ENCODE data around the gene CHD9NB.

The CHD9NB gene

DNA sequence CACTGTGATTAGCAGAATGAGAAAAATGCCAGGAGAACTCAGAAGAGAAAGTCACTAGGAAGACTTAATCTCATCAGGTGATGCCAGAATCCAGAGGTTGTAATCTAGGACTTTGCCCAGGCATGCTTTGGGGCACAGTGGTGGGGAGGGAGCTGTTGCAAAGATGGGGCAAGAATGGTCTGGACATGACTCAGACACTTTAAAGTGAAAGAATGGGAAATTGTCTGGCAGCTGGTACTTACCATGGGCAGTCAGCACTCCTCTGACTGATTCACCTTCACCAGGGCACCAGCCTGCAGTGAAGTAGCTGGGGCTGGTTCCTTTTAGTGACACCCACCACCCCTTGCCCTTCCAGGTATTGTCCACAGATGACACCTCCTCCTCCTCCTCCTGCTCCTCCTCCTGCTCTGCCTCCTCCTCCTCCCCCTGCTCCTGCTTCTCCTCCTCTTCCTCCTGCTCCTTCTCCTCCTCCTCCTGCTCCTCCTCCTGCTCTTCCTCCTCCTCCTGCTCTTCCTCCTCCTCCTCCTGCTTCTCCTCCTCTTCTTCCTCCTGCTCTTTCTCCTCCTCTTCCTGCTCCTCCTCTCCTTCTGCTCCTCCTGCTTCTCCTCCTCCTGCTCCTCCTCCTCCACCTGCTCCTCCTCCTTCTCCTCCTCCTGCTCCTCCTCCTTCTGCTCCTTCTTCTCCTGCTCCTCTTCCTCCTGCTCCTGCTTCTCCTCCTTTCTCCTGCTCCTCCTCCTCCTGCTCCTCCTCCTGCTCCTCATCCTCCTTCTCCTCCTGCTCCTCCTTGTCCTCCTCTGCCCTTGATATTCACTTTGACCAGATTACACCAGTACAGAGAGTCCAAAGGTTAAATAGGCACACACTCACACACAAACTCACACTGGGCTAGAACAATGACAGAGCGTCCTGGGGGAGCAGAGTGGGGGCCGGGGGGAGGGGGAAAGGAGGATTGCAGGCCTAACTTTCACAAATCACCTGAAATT lies at the start of gene CHD9NB:
TSS of gene CHD9NB (minus strand) at position 379 of the 983 bp plus-strand sequence. CDS start 8,739 bp downstream, outside the sequence.
- no peak for DNase-seq (ENCODE audit: low read depth, low spot score)

DNA sequence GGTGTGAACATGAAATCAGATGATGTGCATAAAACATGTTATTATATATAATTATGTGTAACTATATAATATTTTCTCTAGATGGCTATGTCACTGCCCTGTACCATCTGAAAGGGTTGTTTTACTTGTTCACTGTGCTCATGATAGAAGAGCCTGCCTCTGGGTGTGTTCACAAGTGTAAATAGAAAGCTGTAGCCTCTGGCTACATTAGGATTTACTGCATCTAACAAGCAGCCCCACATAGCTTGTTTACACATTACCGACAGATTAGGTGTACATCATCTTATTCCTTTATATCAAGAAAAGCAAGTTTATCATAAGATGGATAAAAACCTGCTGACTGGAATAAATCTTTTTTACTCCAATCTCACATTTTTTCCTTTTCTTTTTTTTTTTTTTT lies 48.2 kb upstream of the CHD9NB start:
- no peak for DNase-seq (ENCODE audit: low read depth, low spot score)

DNA sequence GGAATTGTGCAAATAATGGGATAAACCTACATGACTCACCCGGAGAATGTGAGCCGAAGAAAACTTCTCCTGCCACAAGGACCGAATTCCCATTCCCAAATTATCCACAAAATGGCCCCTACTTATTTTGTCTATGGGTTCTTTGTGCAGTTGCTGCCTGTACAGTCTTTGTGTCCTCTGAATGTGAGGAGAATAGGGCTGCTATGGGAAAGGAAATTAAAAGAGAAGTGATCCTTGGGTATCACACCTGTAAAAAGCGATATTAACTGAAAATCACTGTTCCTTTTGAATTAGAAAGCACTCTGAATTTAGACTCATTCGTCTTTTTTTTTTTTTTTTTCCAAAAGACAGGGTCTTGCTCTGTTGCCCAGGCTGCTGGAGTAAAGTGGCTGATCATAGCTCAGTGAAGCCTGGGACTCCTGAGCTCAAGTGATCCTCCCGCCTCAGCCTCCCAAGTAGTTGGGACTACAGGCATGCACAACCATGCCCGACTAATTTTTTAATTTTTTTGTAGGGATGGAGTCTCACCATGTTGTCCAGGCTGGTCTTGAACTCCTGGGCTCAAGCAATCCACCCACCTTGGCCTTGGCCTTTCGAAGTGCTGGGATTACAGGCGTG lies 47.5 kb upstream of the CHD9NB start:
- DNase-seq (ENCODE audit: low read depth, low spot score): no peak

DNA sequence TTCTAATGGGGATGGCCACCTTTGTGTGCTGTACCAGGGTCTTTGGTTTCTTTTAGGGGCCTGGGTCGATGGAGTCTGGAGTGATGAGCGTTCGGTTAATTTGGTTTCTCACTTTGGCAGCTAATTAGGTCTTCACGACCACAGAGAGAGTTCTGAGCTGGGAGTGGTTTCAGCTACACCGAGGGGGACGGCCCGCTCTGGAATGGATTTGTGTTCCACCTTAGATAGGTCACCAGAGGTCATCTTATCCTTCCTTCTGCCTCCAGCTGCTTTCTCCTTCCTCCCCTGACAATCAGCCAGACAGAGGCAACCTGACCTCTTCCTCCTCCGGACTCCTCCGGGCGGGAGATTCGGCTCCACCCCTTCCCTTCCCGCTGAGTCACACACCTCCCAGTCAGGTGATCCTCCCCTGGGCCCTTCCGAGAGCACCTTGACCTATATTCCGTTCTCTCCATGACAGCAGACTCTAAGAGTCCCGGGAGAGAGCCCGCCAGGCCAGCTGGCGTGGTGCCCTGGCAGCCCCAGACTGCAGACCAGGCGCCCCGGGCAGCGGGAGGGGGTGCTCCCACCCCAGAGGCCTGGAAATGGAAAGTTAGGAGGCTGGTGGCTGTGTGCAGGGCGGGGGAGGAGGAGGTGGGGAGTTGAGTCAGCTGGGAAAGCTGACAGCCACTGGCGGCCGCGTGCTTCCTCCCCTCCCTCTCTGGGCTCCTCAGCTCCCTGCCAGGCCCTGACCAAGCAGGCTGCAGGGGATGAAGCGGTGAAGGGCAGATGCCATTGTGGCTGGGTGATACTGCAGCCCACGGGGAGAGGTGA lies 46.8 kb upstream of the CHD9NB start:
- DNase-seq (ENCODE audit: low read depth, low spot score): no peak

DNA sequence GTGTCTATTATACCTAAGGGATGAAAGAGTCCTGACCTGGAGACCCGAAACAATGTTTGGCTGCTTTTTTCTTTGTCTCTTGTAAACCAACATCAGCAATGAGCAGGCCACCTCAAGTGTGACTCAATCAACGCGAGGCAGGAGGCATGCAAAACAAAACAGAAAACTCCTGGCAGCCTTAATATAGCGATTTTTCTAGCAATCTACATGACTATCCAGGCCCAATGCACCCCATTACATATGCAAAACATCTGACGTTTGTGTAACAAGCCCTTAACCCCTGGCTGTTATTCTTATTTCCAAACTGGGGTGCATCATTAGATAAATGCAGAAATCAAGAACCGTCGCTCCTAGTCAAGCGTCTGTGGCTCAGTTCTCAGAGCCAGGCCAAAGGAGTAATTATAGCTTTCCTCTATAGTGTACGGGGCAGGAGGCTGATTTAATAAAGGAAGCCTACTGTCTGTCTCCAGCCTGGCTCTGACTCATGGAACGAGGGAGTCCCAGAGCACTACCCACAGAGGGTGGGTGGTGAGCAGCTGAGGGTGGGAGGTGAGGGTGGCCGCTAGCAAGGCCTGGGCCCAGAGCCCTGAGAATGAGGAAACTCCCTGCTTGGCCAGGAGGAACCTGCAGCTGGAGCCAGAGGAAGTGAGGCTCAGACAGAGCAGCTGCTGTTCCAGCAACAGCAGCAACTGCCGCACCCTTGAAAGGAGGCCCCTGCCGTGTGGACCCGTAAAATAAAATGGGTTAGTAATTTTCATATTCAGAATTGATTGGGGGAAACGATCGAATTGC lies 46.0 kb upstream of the CHD9NB start:
- no peak for DNase-seq (ENCODE audit: low read depth, low spot score)

DNA sequence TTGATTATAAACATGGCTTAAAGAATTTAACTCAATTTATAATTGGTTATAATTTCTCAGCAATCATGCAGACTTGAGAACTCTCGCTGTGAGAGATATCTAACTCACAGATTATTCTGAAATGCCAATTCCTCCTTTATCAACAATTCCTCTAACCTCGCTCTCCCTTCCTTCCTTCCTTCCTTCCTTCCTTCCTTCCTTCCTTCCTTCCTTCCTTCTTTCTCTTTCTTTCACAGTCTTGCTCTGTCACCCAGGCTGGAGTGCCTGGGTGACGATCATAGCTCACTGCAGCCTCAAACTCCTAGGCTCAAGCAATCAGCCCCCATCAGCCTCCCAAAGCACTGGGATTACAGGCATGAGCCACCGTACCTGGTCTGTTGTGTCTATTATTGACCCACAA lies 44.5 kb upstream of the CHD9NB start:
- no peak for DNase-seq (ENCODE audit: low read depth, low spot score)

DNA sequence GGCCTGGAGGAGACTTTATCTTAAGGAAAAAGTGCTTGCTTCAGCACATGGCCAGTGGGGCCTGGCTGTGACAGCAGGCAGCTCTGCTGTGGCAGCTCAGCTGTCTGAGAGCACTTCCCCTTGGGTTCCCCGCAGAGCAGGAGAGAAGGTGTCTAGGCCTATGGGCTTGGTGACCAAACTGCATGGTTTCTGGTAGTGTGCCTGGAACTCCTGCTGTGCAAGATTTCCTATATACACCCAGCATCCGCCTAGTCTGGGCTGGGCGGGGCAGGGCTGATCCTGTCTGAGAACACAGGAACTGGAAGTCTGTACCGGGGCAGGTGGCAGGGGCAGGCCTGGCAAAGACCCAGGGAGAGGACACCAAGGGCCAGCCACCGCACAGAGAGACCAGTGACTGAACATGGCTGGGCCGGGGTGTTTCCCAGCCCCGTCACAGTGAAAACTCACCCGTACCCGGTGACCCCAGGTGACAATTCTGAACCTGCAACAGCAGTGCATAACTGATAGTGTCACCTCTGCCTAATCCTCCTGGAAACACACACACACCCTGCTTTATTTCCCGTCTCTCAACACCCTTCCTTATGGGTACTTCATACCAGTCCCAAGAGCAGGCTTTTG lies 41.4 kb upstream of the CHD9NB start:
- no peak for DNase-seq (ENCODE audit: low read depth, low spot score)

DNA sequence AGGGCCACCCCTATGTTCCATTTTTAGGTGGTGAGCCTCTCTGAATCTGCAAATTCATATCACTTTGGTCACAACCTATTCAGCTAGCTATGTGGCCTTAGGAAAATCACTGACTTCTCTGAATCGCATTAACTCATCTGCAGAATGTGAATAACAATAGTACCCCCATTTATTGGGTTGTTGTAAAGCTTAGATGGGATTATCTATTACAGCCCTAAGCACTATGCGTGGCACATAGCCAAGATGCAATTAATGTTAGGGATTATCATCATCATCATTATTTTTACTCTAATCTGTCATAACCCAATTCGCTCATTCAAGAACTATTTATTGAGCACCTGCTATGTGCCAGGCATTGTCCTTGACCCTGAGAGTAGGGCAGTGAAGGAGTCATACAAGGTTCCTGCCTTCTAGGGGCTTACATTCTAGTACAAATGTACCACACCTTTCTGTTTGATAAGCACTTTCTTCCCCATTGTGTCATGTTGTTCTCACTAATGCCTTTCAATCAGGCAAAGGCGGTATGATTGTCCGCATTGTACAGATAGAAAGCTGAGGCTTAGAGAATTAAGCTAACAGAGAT lies 40.6 kb upstream of the CHD9NB start:
- DNase-seq (ENCODE audit: low read depth, low spot score): no peak

DNA sequence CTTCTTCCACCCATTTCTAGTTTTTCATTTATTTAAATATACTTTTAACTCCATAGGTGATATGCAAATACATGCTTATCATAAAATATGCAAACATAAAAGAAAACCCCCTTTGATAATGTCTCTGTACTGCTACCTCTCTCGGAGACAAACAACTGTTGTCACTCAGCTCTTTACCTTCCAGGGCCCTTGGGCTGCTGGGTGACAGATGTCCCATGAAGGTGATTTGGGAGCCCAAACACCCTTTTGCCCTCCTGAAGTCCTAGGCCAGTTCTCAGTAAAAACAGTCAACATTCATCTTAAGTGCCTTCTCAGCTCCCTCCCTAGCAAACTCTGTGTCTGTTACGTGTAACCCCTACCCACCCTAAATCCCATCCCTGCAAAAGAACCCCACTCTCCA lies 39.6 kb upstream of the CHD9NB start:
- DNase-seq (ENCODE audit: low read depth, low spot score): no peak

DNA sequence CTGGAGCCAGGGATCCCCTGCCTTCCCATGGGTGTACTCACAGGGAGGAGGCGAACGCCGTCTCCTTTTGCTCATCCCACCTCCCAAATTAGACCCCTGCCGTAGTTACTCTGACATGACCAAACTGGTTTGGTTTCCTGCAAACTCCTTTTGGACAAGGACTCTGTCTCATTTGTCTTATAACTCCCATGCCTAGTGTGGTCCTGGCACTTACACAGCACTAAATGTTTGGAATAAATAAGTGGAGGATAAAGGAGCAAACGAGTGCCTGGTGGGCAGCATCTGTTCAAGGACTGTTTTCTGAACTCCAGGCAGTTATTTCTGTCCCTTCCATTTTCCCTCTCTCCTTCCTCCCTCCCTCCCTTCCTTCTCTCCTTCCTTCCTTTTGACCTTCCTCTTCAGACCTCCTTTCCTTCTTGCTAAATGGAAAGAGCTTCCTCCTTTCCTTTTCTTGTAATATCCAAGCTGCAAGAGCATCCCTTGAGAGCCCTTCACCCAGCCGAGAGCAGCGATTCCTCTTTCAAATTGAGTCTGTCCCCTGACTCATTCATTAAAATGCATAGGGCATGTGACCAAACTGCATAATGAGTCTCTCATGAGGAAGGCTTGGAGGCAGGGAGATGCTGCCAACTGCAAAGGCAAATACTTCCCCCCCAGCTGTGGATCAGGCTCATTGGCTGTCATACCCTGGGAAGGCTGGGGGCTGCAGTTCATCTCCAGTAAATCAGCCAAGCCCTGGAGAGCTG lies 38.9 kb upstream of the CHD9NB start:
- no peak for DNase-seq (ENCODE audit: low read depth, low spot score)

DNA sequence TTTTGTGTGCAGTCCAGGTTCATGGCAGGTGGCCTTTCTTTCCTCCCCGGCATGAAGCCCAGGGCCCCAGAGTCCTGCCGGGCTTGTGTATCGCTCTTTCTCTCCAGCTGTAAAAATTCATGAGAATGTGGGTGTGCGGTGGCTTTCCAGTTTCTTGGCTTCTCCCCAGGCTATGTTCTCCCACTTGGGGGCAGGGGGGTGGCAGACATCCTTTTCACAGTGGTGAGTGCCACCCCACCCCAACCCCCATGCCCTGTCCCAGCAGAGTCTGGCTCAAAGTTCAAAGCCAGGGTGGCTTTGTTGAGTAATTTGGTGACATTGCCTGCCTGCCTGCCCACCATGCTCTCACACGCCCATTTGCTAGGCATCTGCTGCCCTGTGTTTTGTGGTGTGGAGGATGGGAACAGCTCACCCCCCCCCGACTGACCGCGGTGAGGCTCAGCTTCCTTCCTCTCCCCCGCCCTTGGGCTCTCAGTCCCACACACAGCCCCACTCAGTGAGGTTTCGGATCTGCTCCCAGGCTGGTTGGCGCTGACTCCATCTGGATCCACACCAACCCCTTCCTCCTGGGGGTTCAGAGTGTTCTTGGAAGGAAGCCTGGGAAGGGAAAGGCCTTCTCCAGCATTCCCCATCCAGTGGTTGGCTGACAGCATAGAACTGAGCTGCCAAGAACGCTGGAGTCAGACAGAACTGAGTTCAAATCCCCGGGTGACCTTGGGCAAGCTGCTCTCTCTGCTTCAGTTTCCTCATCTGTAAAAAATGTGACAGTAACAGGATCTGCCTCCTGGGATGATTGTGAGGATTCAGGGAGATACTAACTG lies 38.1 kb upstream of the CHD9NB start:
- no peak for DNase-seq (ENCODE audit: low read depth, low spot score)

DNA sequence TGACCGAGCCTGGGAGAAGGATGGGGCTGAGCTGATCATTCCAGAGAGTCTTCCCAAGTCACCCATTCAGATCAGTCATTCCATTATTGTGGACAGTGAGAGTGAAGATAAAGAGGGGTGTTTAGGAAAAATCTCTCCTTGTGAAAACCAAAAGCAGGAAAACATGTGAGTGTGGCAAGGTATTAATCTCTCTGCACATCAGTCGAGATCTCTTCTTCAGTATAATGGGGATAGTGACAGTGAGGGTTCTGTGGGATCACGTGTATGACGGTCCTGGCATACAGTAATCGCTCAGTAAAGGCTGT lies 37.5 kb upstream of the CHD9NB start:
- DNase-seq (ENCODE audit: low read depth, low spot score): no peak

DNA sequence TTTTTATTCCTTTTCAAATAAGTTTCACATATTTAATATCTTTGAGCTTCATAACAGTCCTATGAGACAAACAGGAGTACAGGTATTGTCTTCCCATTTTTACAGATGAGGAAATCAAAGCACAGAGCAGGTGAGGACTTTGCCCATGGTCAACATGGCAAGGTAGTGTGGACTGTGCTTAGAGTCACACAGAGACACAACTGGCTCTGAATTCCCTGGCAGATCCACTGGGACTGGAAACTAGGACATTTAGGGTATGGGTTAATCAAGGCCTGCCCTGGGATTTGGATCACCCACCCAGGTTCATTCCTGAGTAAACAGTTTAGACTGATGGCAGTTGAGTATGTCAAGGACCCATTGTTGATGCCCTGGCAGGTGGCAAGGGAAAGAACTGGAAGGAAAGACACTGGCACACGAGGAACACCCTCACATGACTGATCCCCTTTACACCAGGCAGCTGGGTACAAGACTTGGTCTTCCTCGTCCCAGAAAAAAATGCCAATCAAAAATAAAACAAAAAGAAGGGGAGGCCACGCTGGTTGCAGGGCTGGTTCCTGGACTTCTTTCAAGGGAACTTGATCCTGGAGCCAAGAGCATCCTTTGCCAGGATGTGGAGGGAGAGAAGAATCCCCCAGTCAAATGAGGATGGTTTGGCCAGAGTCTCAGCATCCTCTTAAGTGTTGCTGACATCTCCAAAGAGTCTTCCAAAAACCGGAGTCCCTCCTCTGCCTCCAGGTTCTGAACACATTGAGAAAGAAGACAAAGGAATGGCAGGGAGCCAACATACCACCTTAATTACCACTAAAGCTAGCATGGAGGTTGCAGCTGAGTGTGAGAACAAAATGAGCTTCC lies 37.0 kb upstream of the CHD9NB start:
- no peak for DNase-seq (ENCODE audit: low read depth, low spot score)

DNA sequence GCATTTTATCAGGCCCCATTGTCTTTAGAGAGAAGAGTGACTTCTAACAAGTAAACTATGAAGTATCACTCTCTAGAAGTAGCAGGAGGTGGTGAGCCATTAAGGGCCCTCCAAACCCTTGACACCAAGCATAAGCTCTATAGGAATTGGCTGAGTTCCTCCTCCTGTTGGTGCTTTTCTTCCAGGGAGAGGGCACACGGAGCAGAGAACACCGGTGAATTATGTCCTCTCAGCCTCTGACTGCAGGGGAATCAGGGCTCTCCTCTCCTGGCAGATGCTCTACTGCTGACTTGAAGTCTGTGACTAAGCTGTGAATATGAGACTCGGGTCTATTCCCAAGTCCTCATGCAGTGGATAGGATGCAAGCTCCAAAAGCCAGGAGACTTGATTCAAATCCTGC lies 34.4 kb upstream of the CHD9NB start:
- no peak for DNase-seq (ENCODE audit: low read depth, low spot score)

DNA sequence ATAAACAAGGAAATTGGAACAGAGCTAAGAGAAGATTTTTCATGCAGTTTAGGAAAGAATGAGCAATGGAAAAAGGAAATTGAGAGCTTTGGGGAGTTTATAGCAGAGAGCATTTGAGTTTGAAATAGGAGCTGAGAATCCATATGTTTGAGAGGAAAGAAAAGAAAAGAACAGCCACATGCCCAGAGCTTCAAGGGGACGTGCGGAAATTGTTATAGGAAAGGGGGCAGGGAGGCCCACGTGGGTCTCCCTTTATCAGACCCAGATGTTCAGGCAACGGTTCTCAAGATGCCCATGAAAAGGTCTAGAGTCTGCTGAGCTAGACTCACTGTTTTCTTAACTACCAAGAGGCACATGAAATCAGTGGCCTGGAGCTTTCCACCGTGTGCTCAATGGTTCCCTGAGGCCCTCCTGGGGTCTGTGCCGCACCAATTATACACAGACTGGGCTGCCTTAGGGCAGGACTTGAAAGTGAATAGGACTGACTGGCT lies 33.3 kb upstream of the CHD9NB start:
- no peak for DNase-seq (ENCODE audit: low read depth, low spot score)

DNA sequence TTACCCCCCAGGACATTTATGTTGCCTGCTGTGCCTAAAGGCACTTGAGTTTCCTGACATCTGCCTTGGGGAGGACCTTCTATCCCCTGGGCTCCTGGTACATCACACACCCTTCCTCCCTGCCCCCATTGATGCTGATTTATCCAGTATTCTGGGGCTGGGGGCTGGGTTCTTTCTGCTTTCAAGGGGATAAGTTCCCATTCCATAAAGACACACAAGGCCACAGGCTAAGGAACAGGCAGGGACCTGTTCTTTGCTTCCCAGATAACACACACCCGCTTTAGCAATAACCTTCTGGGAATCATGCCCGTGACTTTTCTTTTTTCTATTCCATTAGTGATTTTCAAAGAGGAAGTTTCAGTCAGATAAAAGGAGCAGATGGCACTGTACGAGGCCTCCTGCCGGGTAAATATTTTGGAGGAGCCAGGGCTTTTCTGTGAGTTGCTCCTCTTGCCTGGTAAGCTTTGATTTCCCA lies 32.7 kb upstream of the CHD9NB start:
- DNase-seq (ENCODE audit: low read depth, low spot score): no peak

DNA sequence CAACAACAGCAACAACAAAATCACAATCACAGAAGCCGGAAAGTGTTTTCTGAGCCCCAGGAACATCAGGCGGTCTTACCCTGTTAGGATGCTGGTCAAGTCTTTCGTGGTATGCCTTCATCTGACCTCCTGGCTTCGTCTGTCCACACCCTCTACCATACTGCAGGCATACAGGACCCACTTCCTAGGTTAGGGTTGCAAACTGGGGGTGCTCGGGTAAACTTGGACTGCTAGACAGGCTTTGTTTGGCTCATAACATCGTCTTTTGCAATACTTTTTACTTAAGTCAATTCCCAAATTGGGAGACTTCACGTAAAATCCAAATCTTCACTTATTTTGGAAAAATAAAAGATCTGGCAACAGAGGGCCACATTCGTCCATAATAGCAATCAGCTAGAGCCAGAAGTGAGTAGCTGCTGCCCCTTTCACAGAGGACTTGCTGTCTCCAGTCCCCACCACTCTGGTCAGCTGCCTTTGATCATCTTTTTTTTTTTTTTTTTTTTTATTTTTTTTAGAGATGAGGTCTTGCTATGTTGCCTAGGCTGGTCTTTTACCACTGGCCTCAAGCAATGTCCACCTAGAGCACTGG lies 32.1 kb upstream of the CHD9NB start:
- no peak for DNase-seq (ENCODE audit: low read depth, low spot score)
